ENCODE results near the gene IFI6.

GRCh38 chr1:27713139-27713725, 41.2 kb upstream of the IFI6 start:
- TF ChIP-seq CTCF (IDR thresholded peaks at IDR 0.05), result no peak
- no peak for TF ChIP-seq POLR2AphosphoS5 (IDR thresholded peaks at IDR 0.05)
- no peak for TF ChIP-seq POLR2A (IDR thresholded peaks at IDR 0.05)
